HEK293 (cell line): ENCODE measurements around the gene STUB1.

Experiments used
- CTCF ChIA-PET: fragments of 350-600 bp; formaldehyde crosslinking; extraction: SDS; loops from one replicate; lab custom pipeline; 2021; ENCODE audit warnings: antibody characterized with exemption; lab: Yijun Ruan, JAX
- POLR2A ChIA-PET: fragments of 300-600 bp; formaldehyde crosslinking; extraction: SDS; loops from one replicate; lab custom pipeline; 2020; ENCODE audit warnings: antibody characterized with exemption, inconsistent platforms; lab: Yijun Ruan, JAX
- H3K27ac ChIP-seq: fragments of 200-500 bp; sonication (Bioruptor generic); 2 replicates; pipeline ENCODE4 v1.5.1; 2014; ENCODE audit warnings: low read depth, low read length, control low read depth, inconsistent platforms; ENCODE audit errors: extremely low read depth
- H3K36me3 ChIP-seq, 2 experiments: fragments of 200-500 bp in 1 of 2; sonication (Bioruptor generic) in 1 of 2; 1 replicate in 1 of 2; 2 replicates in 1 of 2; pipeline ENCODE4 v1.5.1; 2014 to 2017; ENCODE audit warnings: inconsistent platforms in 2 of 2, low read length in 2 of 2; ENCODE audit not compliant: control insufficient read depth in 2 of 2, insufficient read depth in 1 of 2
- H3K4me1 ChIP-seq: fragments of 200-500 bp; sonication (Bioruptor generic); 2 replicates; pipeline ENCODE4 v1.5.1; 2014; ENCODE audit warnings: mild to moderate bottlenecking, low read length, inconsistent platforms; ENCODE audit not compliant: control insufficient read depth, insufficient read depth
- H3K4me3 ChIP-seq: 2 replicates; pipeline ENCODE4 v1.5.1; 2011; ENCODE audit warnings: low read depth, mild to moderate bottlenecking, control low read depth, low read length, moderate library complexity
- H3K9me3 ChIP-seq: fragments of 200-500 bp; sonication (Bioruptor generic); 2 replicates; pipeline ENCODE4 v1.5.1; 2014; ENCODE audit warnings: low read depth, low read length, inconsistent platforms; ENCODE audit not compliant: control insufficient read depth, insufficient read depth
- BCL11B ChIP-seq: fragments of 450-650 bp; formaldehyde crosslinking; IDR thresholded peaks from 2 replicates; pipeline ENCODE4 v1.5.1; 2016; ENCODE audit warnings: low read depth, missing biosample characterization, missing genetic modification characterization
- KLF7 ChIP-seq: fragments of 450-650 bp; formaldehyde crosslinking; IDR thresholded peaks from 2 replicates; pipeline ENCODE4 v1.5.1; 2016; ENCODE audit warnings: missing biosample characterization, missing genetic modification characterization, borderline replicate concordance
- TSHZ1 ChIP-seq: fragments of 450-650 bp; formaldehyde crosslinking; IDR thresholded peaks from 2 replicates; pipeline ENCODE4 v1.5.1; 2016; ENCODE audit warnings: missing biosample characterization, missing genetic modification characterization, borderline replicate concordance
- ZFP69B ChIP-seq: fragments of 450-650 bp; formaldehyde crosslinking; IDR thresholded peaks from 2 replicates; pipeline ENCODE4 v1.5.1; 2016; ENCODE audit warnings: missing biosample characterization, missing genetic modification characterization
- ZNF121 ChIP-seq: fragments of 450-650 bp; formaldehyde crosslinking; IDR thresholded peaks from 2 replicates; pipeline ENCODE4 v1.5.1; 2016; ENCODE audit warnings: missing biosample characterization, missing genetic modification characterization
- ZNF157 ChIP-seq: fragments of 450-650 bp; formaldehyde crosslinking; IDR thresholded peaks from 2 replicates; pipeline ENCODE4 v1.5.1; 2016; ENCODE audit warnings: missing biosample characterization, missing genetic modification characterization
- ZNF174 ChIP-seq: fragments of 450-650 bp; formaldehyde crosslinking; IDR thresholded peaks from 2 replicates; pipeline ENCODE4 v1.5.0; 2017; ENCODE audit warnings: missing biosample characterization, mild to moderate bottlenecking, missing genetic modification characterization
- ZNF341 ChIP-seq: fragments of 450-650 bp; formaldehyde crosslinking; IDR thresholded peaks from 2 replicates; pipeline ENCODE4; 2016; ENCODE audit warnings: low read depth, missing biosample characterization, missing genetic modification characterization
- ZNF354C ChIP-seq: fragments of 450-650 bp; formaldehyde crosslinking; IDR thresholded peaks from 2 replicates; pipeline ENCODE4 v1.5.1; 2016; ENCODE audit warnings: missing biosample characterization, missing genetic modification characterization, low read depth, borderline replicate concordance
- ZNF394 ChIP-seq: fragments of 450-650 bp; formaldehyde crosslinking; IDR thresholded peaks from 2 replicates; pipeline ENCODE4 v1.5.1; 2016; ENCODE audit warnings: missing biosample characterization, missing genetic modification characterization, mild to moderate bottlenecking, moderate library complexity, borderline replicate concordance
- ZNF514 ChIP-seq: fragments of 450-650 bp; formaldehyde crosslinking; IDR thresholded peaks from 2 replicates; pipeline ENCODE4 v1.5.1; 2016; ENCODE audit warnings: missing biosample characterization, missing genetic modification characterization
- ZNF529 ChIP-seq: fragments of 450-650 bp; formaldehyde crosslinking; IDR thresholded peaks from 2 replicates; pipeline ENCODE4 v1.5.1; 2017; ENCODE audit warnings: missing genetic modification characterization, missing biosample characterization; ENCODE audit not compliant: insufficient replicate concordance
- ZNF792 ChIP-seq: fragments of 450-650 bp; formaldehyde crosslinking; IDR thresholded peaks from 2 replicates; pipeline ENCODE4 v1.5.1; 2016; ENCODE audit warnings: missing biosample characterization, missing genetic modification characterization
- TF ChIP-seq, protein P1 (sequence below): fragments of 450-650 bp; formaldehyde crosslinking; conservative IDR thresholded peaks from 2 replicates; pipeline ENCODE4 v1.5.1; 2016; ENCODE audit warnings: low read depth, missing biosample characterization, missing genetic modification characterization
- TF ChIP-seq, protein P2 (sequence below): fragments of 450-650 bp; formaldehyde crosslinking; IDR thresholded peaks from 2 replicates; pipeline ENCODE4 v1.5.1; 2016; ENCODE audit warnings: missing biosample characterization, missing genetic modification characterization

Gene STUB1

DNA sequence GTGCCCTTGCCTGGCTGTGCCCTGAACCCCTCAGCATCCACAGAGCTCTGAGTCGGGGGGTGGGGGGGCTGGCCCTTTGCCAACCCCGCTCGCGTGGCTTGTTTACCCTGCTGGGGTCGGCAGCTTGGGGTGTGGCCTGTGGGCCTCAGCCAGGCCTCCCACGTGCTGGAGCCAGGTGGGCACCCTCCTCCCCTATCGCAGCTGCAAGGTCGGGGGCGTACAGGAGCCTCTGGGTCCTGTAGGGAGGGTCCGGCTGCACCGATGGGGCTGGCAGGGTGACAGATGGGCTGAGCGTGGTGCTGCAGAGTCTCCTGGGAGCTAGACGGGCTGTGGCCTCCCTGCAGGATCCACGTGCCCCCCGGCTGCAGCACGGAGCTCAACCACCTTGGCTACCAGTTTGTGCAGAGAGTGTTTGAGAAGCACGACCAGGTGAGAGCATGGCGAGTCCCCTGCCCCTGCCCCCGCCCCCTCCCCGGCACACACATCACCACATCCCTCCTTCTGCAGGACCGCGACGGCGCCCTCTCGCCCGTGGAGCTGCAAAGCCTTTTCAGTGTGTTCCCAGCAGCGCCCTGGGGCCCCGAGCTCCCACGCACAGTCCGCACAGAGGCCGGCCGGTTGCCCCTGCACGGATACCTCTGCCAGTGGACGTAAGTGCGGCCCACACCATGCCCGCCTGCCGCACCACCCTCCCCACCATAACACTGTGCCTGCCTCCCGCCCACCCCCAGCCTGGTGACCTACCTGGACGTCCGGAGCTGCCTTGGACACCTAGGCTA, 8.7 kb upstream of the STUB1 start (continued):
- TF ChIP-seq ZNF792 (tag by site-specific recombination) (no peak), ZNF174 (tag by site-specific recombination) (no peak), ZNF121 (tag by site-specific recombination) (no peak)
- TF ChIP-seq, protein P1, sequence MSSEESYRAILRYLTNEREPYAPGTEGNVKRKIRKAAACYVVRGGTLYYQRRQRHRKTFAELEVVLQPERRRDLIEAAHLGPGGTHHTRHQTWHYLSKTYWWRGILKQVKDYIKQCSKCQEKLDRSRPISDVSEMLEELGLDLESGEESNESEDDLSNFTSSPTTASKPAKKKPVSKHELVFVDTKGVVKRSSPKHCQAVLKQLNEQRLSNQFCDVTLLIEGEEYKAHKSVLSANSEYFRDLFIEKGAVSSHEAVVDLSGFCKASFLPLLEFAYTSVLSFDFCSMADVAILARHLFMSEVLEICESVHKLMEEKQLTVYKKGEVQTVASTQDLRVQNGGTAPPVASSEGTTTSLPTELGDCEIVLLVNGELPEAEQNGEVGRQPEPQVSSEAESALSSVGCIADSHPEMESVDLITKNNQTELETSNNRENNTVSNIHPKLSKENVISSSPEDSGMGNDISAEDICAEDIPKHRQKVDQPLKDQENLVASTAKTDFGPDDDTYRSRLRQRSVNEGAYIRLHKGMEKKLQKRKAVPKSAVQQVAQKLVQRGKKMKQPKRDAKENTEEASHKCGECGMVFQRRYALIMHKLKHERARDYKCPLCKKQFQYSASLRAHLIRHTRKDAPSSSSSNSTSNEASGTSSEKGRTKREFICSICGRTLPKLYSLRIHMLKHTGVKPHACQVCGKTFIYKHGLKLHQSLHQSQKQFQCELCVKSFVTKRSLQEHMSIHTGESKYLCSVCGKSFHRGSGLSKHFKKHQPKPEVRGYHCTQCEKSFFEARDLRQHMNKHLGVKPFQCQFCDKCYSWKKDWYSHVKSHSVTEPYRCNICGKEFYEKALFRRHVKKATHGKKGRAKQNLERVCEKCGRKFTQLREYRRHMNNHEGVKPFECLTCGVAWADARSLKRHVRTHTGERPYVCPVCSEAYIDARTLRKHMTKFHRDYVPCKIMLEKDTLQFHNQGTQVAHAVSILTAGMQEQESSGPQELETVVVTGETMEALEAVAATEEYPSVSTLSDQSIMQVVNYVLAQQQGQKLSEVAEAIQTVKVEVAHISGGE (tag by site-specific recombination): no peak
- TF ChIP-seq, all 188 proteins: peak for 2

DNA sequence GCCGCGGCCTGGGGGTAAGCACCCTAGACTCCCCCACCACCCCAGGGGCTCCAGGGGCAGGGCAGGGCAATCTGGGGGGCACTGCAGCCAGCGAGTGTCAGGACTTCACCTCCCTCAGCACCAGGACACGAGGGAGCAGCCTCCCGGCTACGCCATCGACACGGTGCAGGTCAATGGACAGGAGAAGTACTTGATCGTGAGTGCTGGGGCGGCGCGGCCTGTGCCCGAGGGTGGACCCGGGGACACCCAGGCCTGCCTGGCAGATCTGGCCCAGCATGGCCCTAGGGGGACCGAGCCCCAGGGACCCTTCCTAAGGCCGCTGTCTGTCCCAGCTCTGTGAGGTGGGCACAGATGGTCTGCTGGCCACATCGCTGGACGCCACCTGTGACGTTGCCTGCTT, 7.8 kb upstream of the STUB1 start:
- no peaks in the 10 kb centered on the region for H3K9me3 ChIP-seq
- peaks cover 0 to 65% of the 10 kb centered on the region in 2 experiments; a peak in 1 of 3 replicates for H3K36me3 ChIP-seq
- no peaks in the 10 kb centered on the region for H3K4me1 ChIP-seq
- no peak overlapping the region for H3K4me3 ChIP-seq
- TF ChIP-seq ZNF529 (tag by site-specific recombination): no peak
- no peak for TF ChIP-seq ZNF354C (tag by site-specific recombination)
- TF ChIP-seq, protein P2, sequence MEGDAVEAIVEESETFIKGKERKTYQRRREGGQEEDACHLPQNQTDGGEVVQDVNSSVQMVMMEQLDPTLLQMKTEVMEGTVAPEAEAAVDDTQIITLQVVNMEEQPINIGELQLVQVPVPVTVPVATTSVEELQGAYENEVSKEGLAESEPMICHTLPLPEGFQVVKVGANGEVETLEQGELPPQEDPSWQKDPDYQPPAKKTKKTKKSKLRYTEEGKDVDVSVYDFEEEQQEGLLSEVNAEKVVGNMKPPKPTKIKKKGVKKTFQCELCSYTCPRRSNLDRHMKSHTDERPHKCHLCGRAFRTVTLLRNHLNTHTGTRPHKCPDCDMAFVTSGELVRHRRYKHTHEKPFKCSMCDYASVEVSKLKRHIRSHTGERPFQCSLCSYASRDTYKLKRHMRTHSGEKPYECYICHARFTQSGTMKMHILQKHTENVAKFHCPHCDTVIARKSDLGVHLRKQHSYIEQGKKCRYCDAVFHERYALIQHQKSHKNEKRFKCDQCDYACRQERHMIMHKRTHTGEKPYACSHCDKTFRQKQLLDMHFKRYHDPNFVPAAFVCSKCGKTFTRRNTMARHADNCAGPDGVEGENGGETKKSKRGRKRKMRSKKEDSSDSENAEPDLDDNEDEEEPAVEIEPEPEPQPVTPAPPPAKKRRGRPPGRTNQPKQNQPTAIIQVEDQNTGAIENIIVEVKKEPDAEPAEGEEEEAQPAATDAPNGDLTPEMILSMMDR (tag by site-specific recombination): no peak
- TF ChIP-seq KLF7 (tag by site-specific recombination): no peak
- TF ChIP-seq ZFP69B (tag by site-specific recombination): no peak
- TF ChIP-seq ZNF394 (tag by site-specific recombination): no peak
- no peak for TF ChIP-seq ZNF514
- no peak for TF ChIP-seq ZNF157 (tag by site-specific recombination)
- no peak; the same call in 1 of the 2 replicates for TF ChIP-seq BCL11B
- no peak for TF ChIP-seq TSHZ1
- no peak for TF ChIP-seq ZNF341 (tag by site-specific recombination)
- ChIA-PET CTCF (interaction anchor here (0.6 kb wide), 1 partner anchor 48 kb away, joined by 4 read pairs; no protein-coding TSS in a partner anchor), POLR2A (interaction anchor here (6.7 kb wide), 1 partner anchor 9 kb away, joined by 57 read pairs; the partner anchor contains the start of gene STUB1)
- H3K27ac ChIP-seq: no peak overlapping the region
